ENCODE results near the gene HCN4.
A peak's percentile ranks its signal among the peaks of the same experiment; 100 is the strongest.

HCN4 gene

GRCh38 chr15:73362900-73363299, 5.9 kb downstream of the HCN4 start:
- H3K14ac ChIP-seq (ENCODE audit: low read length) = no peak overlapping the region
- H2BK5ac ChIP-seq (ENCODE audit: low read length) = no peak overlapping the region
- H3K36me3 ChIP-seq (replicated peaks in 1 of 2; ENCODE audit: control insufficient read depth in 2 of 2, insufficient read depth in 2 of 2, low read length in 2 of 2) = no peaks in the 10 kb centered on the region
- H3K18ac ChIP-seq (ENCODE audit: low read length) = no peak overlapping the region
- no peak overlapping the region for H4K8ac ChIP-seq (ENCODE audit: low read depth, low read length)
- H2BK120ac ChIP-seq (ENCODE audit: low read depth, low read length) = no peak overlapping the region
- peaks cover 0 to 15% of the 10 kb centered on the region in 2 donors for H3K4me1 ChIP-seq (ENCODE audit: control insufficient read depth in 2 of 2, insufficient read depth in 1 of 2, low read depth in 1 of 2, low read length in 2 of 2)
- no peak overlapping the region for H3K23ac ChIP-seq (ENCODE audit: low read depth, low read length, poor library complexity)
- H3K4me2 ChIP-seq (ENCODE audit: insufficient read depth, low read length, poor library complexity, severe bottlenecking) = no peak overlapping the region
- WGBS, 2 donors (ENCODE audit: extremely low coverage in 2 of 2, insufficient read length in 2 of 2, insufficient replicate concordance in 1 of 2) = no CpG with 5 or more reads among the region's 5 CpGs
- no peak overlapping the region for H2AK5ac ChIP-seq (ENCODE audit: low read depth, low read length)
- H3K4me3 ChIP-seq (ENCODE audit: low read length in 2 of 2) = no peak overlapping the region
- DNase-seq (ENCODE audit: low spot score) = no peak
- no peak overlapping the region for H3K4ac ChIP-seq (ENCODE audit: low read length)
- no peak overlapping the region for H2BK12ac ChIP-seq (ENCODE audit: low read length)
- H3K9ac ChIP-seq (ENCODE audit: low read depth, low read length, poor library complexity) = peak overlapping the region; percentile 36
- H3K27me3 ChIP-seq (ENCODE audit: control insufficient read depth in 3 of 3, insufficient read depth in 3 of 3, low read depth in 1 of 3, low read length in 3 of 3) = peaks cover 0 to 16% (median 16%) of the 10 kb centered on the region in 3 experiments
- H3K9me3 ChIP-seq (replicated peaks in 1 of 2; ENCODE audit: control insufficient read depth in 2 of 2, insufficient read depth in 1 of 2, low read depth in 1 of 2, low read length in 2 of 2) = no peaks in the 10 kb centered on the region
- peaks cover 5% of the 10 kb centered on the region for H3K79me1 ChIP-seq (ENCODE audit: low read depth, low read length)
- H2AFZ ChIP-seq (ENCODE audit: low read length) = no peak overlapping the region
- H4K91ac ChIP-seq (ENCODE audit: low read depth, low read length, poor library complexity) = no peak overlapping the region
- no peak overlapping the region for H3K27ac ChIP-seq (replicated peaks; ENCODE audit: low read length)
- H2BK15ac ChIP-seq (ENCODE audit: low read length) = no peak overlapping the region

DNA sequence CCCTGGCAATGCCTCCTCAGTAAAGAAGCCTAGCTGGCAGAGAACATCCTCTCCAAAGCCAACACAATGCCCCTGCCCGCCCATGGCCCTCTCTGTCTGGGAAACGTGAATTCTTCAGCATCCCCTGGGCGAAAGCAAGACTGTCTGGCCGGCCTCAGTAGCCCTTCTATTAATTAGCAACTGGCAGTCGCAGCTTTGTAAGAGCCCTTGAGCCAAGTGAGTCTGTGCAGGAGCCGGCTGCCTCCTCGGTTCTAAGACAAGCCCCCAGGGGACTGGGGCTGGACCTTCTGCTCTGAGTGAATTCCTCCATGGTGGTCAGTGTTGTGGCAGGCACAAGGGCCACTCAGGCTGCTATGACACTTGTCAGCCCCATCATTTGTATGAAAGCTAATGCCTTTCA, 7.4 kb downstream of the HCN4 start:
- Histone ChIP-seq H3K27ac (replicated peaks; ENCODE audit: low read length) (no peak overlapping the region), H2BK5ac (ENCODE audit: low read length) (no peak overlapping the region), H3K4ac (ENCODE audit: low read length) (no peak overlapping the region), H4K8ac (ENCODE audit: low read depth, low read length) (no peak overlapping the region), H2AK5ac (ENCODE audit: low read depth, low read length) (no peak overlapping the region), H2BK15ac (ENCODE audit: low read length) (no peak overlapping the region), H3K23ac (ENCODE audit: low read depth, low read length, poor library complexity) (no peak overlapping the region), H3K27me3 (ENCODE audit: control insufficient read depth in 3 of 3, insufficient read depth in 3 of 3, low read depth in 1 of 3, low read length in 3 of 3) (peaks cover 0 to under 1% (median under 1%) of the 10 kb centered on the region in 3 experiments), H3K36me3 (replicated peaks in 1 of 2; ENCODE audit: control insufficient read depth in 2 of 2, insufficient read depth in 2 of 2, low read length in 2 of 2) (no peaks in the 10 kb centered on the region), H3K14ac (ENCODE audit: low read length) (no peak overlapping the region), H4K91ac (ENCODE audit: low read depth, low read length, poor library complexity) (no peak overlapping the region), H3K9me3 (replicated peaks in 1 of 2; ENCODE audit: control insufficient read depth in 2 of 2, insufficient read depth in 1 of 2, low read depth in 1 of 2, low read length in 2 of 2) (no peaks in the 10 kb centered on the region), H2BK12ac (ENCODE audit: low read length) (no peak overlapping the region), H2BK120ac (ENCODE audit: low read depth, low read length) (no peak overlapping the region), H3K79me1 (ENCODE audit: low read depth, low read length) (peaks cover 3% of the 10 kb centered on the region), H3K4me1 (ENCODE audit: control insufficient read depth in 2 of 2, insufficient read depth in 1 of 2, low read depth in 1 of 2, low read length in 2 of 2) (peaks cover 5 to 10% of the 10 kb centered on the region in 2 donors), H3K18ac (ENCODE audit: low read length) (no peak overlapping the region), H2AFZ (ENCODE audit: low read length) (no peak overlapping the region), H3K9ac (ENCODE audit: low read depth, low read length, poor library complexity) (no peak overlapping the region), H3K4me3 (ENCODE audit: low read length in 2 of 2) (no peak overlapping the region), H3K4me2 (ENCODE audit: insufficient read depth, low read length, poor library complexity, severe bottlenecking) (no peak overlapping the region)
- WGBS, 2 donors (ENCODE audit: extremely low coverage in 2 of 2, insufficient read length in 2 of 2, insufficient replicate concordance in 1 of 2) = no CpG with 5 or more reads among the region's 7 CpGs
- DNase-seq (ENCODE audit: low spot score) = no peak

- no CpG with 5 or more reads among the region's 5 CpGs for WGBS, 2 donors (ENCODE audit: extremely low coverage in 2 of 2, insufficient read length in 2 of 2, insufficient replicate concordance in 1 of 2)
- H3K4me1 ChIP-seq (ENCODE audit: control insufficient read depth in 2 of 2, insufficient read depth in 1 of 2, low read depth in 1 of 2, low read length in 2 of 2) = peaks cover 5 to 8% of the 10 kb centered on the region in 2 donors
Observed at GRCh38 chr15:73359651-73360050, 9.1 kb downstream of the HCN4 start.

DNA sequence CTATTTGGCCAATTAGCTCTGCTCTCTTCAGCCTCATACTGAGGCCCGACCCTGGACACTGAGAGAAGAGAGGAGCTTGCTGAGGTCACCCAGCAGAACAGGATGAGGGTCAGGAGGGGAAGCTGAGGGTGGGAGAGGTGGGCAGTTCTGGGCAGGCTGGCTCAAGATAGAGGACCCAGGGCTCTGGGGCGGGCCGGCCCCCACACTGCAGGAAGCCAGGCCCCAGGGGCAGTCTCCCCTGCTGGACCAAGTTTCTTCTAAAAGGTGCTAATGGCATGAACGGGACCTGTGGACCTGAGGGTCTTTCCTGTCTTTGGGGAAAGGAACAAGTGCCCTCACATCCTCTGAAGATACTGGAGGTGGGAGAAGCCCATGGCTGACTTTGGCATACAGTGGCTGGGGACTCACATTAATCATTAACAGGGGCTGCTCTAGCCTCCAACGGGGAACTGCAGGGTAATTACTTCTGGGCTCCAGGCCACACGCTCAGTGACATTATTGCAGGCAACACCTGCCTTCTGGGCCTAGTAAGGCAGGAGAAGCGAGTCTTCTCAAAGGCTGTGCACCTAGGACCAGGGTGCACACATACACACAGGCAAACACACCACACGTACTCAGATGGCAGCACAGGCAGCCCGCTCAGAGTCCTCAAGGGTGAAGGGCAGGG, 10.6 kb downstream of the HCN4 start:
- Histone ChIP-seq H4K8ac (ENCODE audit: low read depth, low read length) (no peak overlapping the region), H2BK12ac (ENCODE audit: low read length) (no peak overlapping the region), H3K79me1 (ENCODE audit: low read depth, low read length) (peaks cover 3% of the 10 kb centered on the region), H3K27ac (replicated peaks; ENCODE audit: low read length) (no peak overlapping the region), H3K14ac (ENCODE audit: low read length) (no peak overlapping the region), H2BK5ac (ENCODE audit: low read length) (no peak overlapping the region), H3K9me3 (replicated peaks in 1 of 2; ENCODE audit: control insufficient read depth in 2 of 2, insufficient read depth in 1 of 2, low read depth in 1 of 2, low read length in 2 of 2) (no peaks in the 10 kb centered on the region), H2BK15ac (ENCODE audit: low read length) (no peak overlapping the region), H2AFZ (ENCODE audit: low read length) (no peak overlapping the region), H3K18ac (ENCODE audit: low read length) (peak overlapping the region; percentile 49), H3K23ac (ENCODE audit: low read depth, low read length, poor library complexity) (no peak overlapping the region), H3K4me2 (ENCODE audit: insufficient read depth, low read length, poor library complexity, severe bottlenecking) (no peak overlapping the region), H3K4me1 (ENCODE audit: control insufficient read depth in 2 of 2, insufficient read depth in 1 of 2, low read depth in 1 of 2, low read length in 2 of 2) (peaks cover 10 to 17% of the 10 kb centered on the region in 2 donors), H3K27me3 (ENCODE audit: control insufficient read depth in 3 of 3, insufficient read depth in 3 of 3, low read depth in 1 of 3, low read length in 3 of 3) (no peaks in the 10 kb centered on the region), H3K4me3 (ENCODE audit: low read length in 2 of 2) (no peak overlapping the region), H3K9ac (ENCODE audit: low read depth, low read length, poor library complexity) (peak overlapping the region; percentile 73), H3K4ac (ENCODE audit: low read length) (no peak overlapping the region), H4K91ac (ENCODE audit: low read depth, low read length, poor library complexity) (no peak overlapping the region), H3K36me3 (replicated peaks in 1 of 2; ENCODE audit: control insufficient read depth in 2 of 2, insufficient read depth in 2 of 2, low read length in 2 of 2) (no peaks in the 10 kb centered on the region), H2BK120ac (ENCODE audit: low read depth, low read length) (no peak overlapping the region), H2AK5ac (ENCODE audit: low read depth, low read length) (peak overlapping the region; percentile 22)
- WGBS, 2 donors (ENCODE audit: extremely low coverage in 2 of 2, insufficient read length in 2 of 2, insufficient replicate concordance in 1 of 2) = no CpG with 5 or more reads among the region's 9 CpGs
- DNase-seq (ENCODE audit: low spot score) = no peak

More at GRCh38 chr15:73359651-73360050, 9.1 kb downstream of the HCN4 start:
- Histone ChIP-seq H3K79me1 (ENCODE audit: low read depth, low read length) (peaks cover 3% of the 10 kb centered on the region), H2BK15ac (ENCODE audit: low read length) (no peak overlapping the region), H3K4me2 (ENCODE audit: insufficient read depth, low read length, poor library complexity, severe bottlenecking) (no peak overlapping the region), H2AK5ac (ENCODE audit: low read depth, low read length) (no peak overlapping the region), H3K23ac (ENCODE audit: low read depth, low read length, poor library complexity) (no peak overlapping the region), H4K8ac (ENCODE audit: low read depth, low read length) (no peak overlapping the region), H2BK120ac (ENCODE audit: low read depth, low read length) (no peak overlapping the region), H2BK5ac (ENCODE audit: low read length) (no peak overlapping the region), H3K36me3 (replicated peaks in 1 of 2; ENCODE audit: control insufficient read depth in 2 of 2, insufficient read depth in 2 of 2, low read length in 2 of 2) (no peaks in the 10 kb centered on the region), H3K18ac (ENCODE audit: low read length) (no peak overlapping the region), H3K4ac (ENCODE audit: low read length) (no peak overlapping the region), H3K4me3 (ENCODE audit: low read length in 2 of 2) (no peak overlapping the region), H3K9ac (ENCODE audit: low read depth, low read length, poor library complexity) (no peak overlapping the region), H2AFZ (ENCODE audit: low read length) (no peak overlapping the region), H3K27me3 (ENCODE audit: control insufficient read depth in 3 of 3, insufficient read depth in 3 of 3, low read depth in 1 of 3, low read length in 3 of 3) (no peaks in the 10 kb centered on the region), H3K9me3 (replicated peaks in 1 of 2; ENCODE audit: control insufficient read depth in 2 of 2, insufficient read depth in 1 of 2, low read depth in 1 of 2, low read length in 2 of 2) (no peaks in the 10 kb centered on the region), H2BK12ac (ENCODE audit: low read length) (no peak overlapping the region), H3K14ac (ENCODE audit: low read length) (no peak overlapping the region), H3K27ac (replicated peaks; ENCODE audit: low read length) (no peak overlapping the region), H4K91ac (ENCODE audit: low read depth, low read length, poor library complexity) (no peak overlapping the region)
- DNase-seq (ENCODE audit: low spot score) = no peak
